ENCODE results near the gene SYNDIG1. TPM values are rescaled to one million over a fixed set of nuclear protein-coding genes. Genes with fewer than 3 reads are reported as not detected.

Gene SYNDIG1
- total RNA-seq, 2 experiments from 2014 or later, result not detected

DNA sequence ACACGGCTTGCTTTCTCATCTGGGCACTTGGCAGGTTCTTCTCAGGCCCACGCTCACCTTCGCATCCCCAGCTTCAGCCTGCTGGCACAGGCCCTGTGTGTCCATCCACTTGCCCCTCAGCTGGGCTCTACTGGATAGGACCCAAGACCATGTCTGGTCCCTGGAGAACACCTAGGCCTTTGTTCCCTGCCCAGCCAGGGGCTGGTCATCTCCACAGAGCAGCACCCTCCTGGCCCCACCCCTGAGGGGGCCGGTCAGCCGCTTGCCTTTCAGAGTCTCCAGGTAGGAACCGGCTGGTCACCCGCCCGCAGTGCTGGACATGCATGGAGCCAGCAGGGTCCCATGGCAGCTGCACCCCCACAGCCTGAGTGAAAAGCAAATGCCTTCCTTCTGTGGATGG lies 191.2 kb downstream of the SYNDIG1 start:
- no peaks in the 10 kb centered on the region for H3K9me2 ChIP-seq (ENCODE audit: insufficient read depth, low read length)
- no peak overlapping the region for H2AFZ ChIP-seq (ENCODE audit: low read length)
- POLR2A ChIA-PET, result no interaction called here
- H3K27ac ChIP-seq (ENCODE audit: low read depth, low read length, poor library complexity, severe bottlenecking), result no peak overlapping the region
- no peak for DNase-seq (ENCODE audit: low spot score)
- BruUV-seq (replicated peaks), result no TSS peak
- no peaks in the 10 kb centered on the region for H3K36me3 ChIP-seq (ENCODE audit: insufficient read depth, low read length)
- no peak overlapping the region for H3K4me3 ChIP-seq (ENCODE audit: low read depth, low read length, poor library complexity, severe bottlenecking)
- CTCF ChIA-PET (ENCODE audit: unreplicated experiment), result no interaction called here
- H3K9me3 ChIP-seq (ENCODE audit: low read length), result no peaks in the 10 kb centered on the region
- no peaks in the 10 kb centered on the region for H4K20me1 ChIP-seq (ENCODE audit: insufficient read depth, low read length)
- no peak for TF ChIP-seq EZH2phosphoT487 (IDR thresholded peaks at IDR 0.05; ENCODE audit: borderline replicate concordance, low read depth, low read length)
- TF ChIP-seq, protein P1, sequence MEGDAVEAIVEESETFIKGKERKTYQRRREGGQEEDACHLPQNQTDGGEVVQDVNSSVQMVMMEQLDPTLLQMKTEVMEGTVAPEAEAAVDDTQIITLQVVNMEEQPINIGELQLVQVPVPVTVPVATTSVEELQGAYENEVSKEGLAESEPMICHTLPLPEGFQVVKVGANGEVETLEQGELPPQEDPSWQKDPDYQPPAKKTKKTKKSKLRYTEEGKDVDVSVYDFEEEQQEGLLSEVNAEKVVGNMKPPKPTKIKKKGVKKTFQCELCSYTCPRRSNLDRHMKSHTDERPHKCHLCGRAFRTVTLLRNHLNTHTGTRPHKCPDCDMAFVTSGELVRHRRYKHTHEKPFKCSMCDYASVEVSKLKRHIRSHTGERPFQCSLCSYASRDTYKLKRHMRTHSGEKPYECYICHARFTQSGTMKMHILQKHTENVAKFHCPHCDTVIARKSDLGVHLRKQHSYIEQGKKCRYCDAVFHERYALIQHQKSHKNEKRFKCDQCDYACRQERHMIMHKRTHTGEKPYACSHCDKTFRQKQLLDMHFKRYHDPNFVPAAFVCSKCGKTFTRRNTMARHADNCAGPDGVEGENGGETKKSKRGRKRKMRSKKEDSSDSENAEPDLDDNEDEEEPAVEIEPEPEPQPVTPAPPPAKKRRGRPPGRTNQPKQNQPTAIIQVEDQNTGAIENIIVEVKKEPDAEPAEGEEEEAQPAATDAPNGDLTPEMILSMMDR (conservative IDR thresholded peaks at IDR 0.05; ENCODE audit: low read length), result no peak
- no peak overlapping the region for H3K4me2 ChIP-seq (ENCODE audit: low read length)
- H3K79me2 ChIP-seq (ENCODE audit: insufficient read depth, low read depth, low read length), result no peaks in the 10 kb centered on the region
- H3K4me1 ChIP-seq (ENCODE audit: insufficient read depth, low read length, poor library complexity, severe bottlenecking), result no peaks in the 10 kb centered on the region
- intact Hi-C loops (cut with micrococcal nuclease; ENCODE audit: unreplicated experiment), result no loop called here

DNA sequence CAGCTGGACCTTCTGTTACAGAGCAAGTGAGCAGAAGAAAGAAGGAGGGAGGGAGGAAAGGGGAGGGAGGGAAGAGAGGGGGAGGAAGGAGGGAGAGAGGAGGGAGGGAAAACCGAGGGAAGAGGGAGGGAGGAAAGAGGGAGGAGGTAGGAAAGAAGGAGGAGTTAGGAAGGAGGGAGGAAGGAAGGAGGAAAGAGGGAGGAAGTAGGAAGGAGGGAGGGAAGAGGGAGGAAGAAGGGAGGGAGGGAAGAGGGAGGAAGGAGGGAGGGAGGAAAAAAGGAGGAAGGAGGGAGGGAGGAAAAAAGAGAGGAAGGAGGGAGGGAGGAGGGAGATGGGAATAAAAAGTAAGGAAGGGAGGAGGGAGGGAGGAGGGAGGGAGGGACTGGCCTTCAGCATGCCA lies 191.8 kb downstream of the SYNDIG1 start:
- Histone ChIP-seq H3K36me3 (ENCODE audit: insufficient read depth, low read length) (no peaks in the 10 kb centered on the region), H2AFZ (ENCODE audit: low read length) (no peak overlapping the region), H3K9me3 (ENCODE audit: low read length) (no peaks in the 10 kb centered on the region), H4K20me1 (ENCODE audit: insufficient read depth, low read length) (no peaks in the 10 kb centered on the region), H3K4me2 (ENCODE audit: low read length) (no peak overlapping the region), H3K4me1 (ENCODE audit: insufficient read depth, low read length, poor library complexity, severe bottlenecking) (no peaks in the 10 kb centered on the region), H3K9me2 (ENCODE audit: insufficient read depth, low read length) (no peaks in the 10 kb centered on the region), H3K79me2 (ENCODE audit: insufficient read depth, low read depth, low read length) (no peaks in the 10 kb centered on the region), H3K27ac (ENCODE audit: low read depth, low read length, poor library complexity, severe bottlenecking) (no peak overlapping the region), H3K4me3 (ENCODE audit: low read depth, low read length, poor library complexity, severe bottlenecking) (no peak overlapping the region)
- TF ChIP-seq, protein P1 (conservative IDR thresholded peaks at IDR 0.05; ENCODE audit: low read length), result no peak
- no peak for TF ChIP-seq EZH2phosphoT487 (IDR thresholded peaks at IDR 0.05; ENCODE audit: borderline replicate concordance, low read depth, low read length)
- no peak for DNase-seq (ENCODE audit: low spot score)
- ChIA-PET POLR2A (no interaction called here), CTCF (ENCODE audit: unreplicated experiment) (no interaction called here)
- intact Hi-C loops (cut with micrococcal nuclease; ENCODE audit: unreplicated experiment), result no loop called here
- BruUV-seq (replicated peaks), result no TSS peak

DNA sequence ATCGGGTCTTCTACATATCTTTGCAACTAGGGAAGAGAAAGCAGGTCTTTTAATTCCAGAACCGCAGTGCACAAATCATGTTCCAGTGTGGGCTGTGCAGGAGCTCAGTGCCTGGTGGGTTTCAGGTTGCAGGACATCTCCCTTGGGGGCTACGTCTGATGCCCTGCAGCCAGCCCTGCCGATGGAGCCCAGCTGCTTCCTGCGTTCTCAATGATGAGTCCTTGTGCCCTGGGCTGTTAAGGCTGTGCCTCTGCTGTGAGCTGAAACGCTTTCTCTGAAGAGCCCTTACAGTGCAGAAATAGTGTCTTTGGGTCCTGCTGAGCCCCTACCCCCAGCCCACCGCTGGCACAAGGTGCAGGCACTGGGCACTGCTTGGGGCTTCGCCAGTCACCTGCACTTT lies 192.9 kb downstream of the SYNDIG1 start:
- no peak for DNase-seq (ENCODE audit: low spot score)
- CTCF ChIA-PET (ENCODE audit: unreplicated experiment), result no interaction called here
- BruUV-seq (replicated peaks), result no TSS peak
- no peaks in the 10 kb centered on the region for H3K9me3 ChIP-seq (ENCODE audit: low read length)
- no peak overlapping the region for H2AFZ ChIP-seq (ENCODE audit: low read length)
- intact Hi-C loops (cut with micrococcal nuclease; ENCODE audit: unreplicated experiment), result no loop called here
- no peaks in the 10 kb centered on the region for H3K79me2 ChIP-seq (ENCODE audit: insufficient read depth, low read depth, low read length)
- no peak overlapping the region for H3K27ac ChIP-seq (ENCODE audit: low read depth, low read length, poor library complexity, severe bottlenecking)
- no peaks in the 10 kb centered on the region for H4K20me1 ChIP-seq (ENCODE audit: insufficient read depth, low read length)
- TF ChIP-seq, protein P1 (conservative IDR thresholded peaks at IDR 0.05; ENCODE audit: low read length), result no peak
- TF ChIP-seq EZH2phosphoT487 (IDR thresholded peaks at IDR 0.05; ENCODE audit: borderline replicate concordance, low read depth, low read length), result no peak
- H3K36me3 ChIP-seq (ENCODE audit: insufficient read depth, low read length), result no peaks in the 10 kb centered on the region
- H3K4me2 ChIP-seq (ENCODE audit: low read length), result no peak overlapping the region
- no peaks in the 10 kb centered on the region for H3K9me2 ChIP-seq (ENCODE audit: insufficient read depth, low read length)
- H3K4me3 ChIP-seq (ENCODE audit: low read depth, low read length, poor library complexity, severe bottlenecking), result no peak overlapping the region
- POLR2A ChIA-PET, result no interaction called here
- H3K4me1 ChIP-seq (ENCODE audit: insufficient read depth, low read length, poor library complexity, severe bottlenecking), result no peaks in the 10 kb centered on the region
